RCC 7860 (cell line): ENCODE measurements around the gene MIS12.

Experiments used
- DNase-seq: peaks from one replicate; pipeline ENCODE4 v3.0.0-alpha.2; 2015; ENCODE audit warnings: low spot score
- FAIRE-seq: peaks from 2 replicates; lab custom pipeline; 2012; peaks lifted over from hg19 to GRCh38; lab: Jason Lieb, UNC

MIS12 gene

DNA sequence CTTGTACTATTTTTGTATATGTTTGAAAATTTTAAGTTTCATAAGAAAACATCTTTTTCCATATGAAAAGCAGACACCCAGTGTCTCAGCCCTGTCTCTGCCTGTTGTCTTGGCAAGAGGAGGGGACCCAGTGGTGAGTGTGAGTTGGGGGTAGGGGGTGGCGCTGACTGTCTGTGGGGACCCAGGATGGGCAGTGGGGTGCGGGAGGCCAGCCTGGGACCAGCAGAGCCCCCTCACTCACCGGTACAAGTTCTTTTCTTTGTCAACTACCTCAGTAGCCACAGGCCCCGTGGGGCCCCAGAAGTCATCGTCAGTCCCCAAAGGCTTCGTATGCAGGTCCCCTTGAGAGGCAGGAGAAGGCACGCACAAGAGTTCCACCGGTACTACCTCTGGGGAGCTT lies 46.2 kb downstream of the MIS12 start:
- FAIRE-seq: no peak
- no peak for DNase-seq

GRCh38 chr17:5533486-5534315 lies 47.3 kb downstream of the MIS12 start:
- DNase-seq (peak; percentile 82), FAIRE-seq (peak; percentile 74)

GRCh38 chr17:5535436-5535835 lies 49.1 kb downstream of the MIS12 start:
- FAIRE-seq (no peak), DNase-seq (no peak)

GRCh38 chr17:5536866-5537650 lies 50.7 kb downstream of the MIS12 start:
- peak; percentile 6 for DNase-seq
- FAIRE-seq: no peak

DNA sequence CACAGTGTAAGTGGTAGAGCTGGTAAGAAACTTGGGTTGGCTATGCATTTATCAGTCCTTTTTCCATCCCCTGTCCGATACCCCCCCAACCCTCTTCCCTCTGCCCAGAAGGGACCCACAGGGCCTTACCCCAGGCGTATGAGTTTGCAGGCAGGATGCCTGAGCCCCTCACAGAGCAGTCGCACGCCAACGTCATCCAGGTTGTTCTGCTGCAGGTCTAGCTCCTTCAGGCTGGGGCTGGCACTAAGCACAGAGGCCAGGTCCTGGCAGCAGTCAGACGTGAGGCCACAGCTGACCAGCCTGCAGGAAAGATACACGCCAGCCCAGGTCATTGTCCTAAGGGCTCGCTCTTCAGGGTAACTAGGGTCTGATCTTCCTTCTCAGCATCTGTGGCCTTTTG lies 52.9 kb downstream of the MIS12 start:
- DNase-seq: no peak
- FAIRE-seq: no peak

DNA sequence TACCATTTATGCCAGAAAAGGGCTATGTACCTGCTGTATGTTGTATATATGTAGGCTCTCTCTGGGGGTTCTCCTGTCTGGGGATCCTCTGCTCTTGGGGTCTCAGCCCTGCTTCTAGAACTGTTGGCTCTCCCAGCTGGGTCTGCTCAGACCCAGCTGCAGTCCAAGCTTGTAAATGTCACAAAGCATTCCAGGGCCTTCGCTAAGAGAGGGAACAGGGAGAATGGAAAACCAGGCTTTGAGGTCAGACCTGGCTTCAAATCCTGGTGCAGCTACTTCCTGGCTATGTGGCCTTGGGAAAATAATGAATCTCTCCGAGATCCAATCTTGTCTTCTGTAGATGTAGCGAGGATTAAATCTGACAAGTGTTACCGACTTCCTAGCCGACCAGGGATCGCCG lies 54.0 kb downstream of the MIS12 start:
- no peak for DNase-seq
- FAIRE-seq: no peak
